K562 (cell line): ENCODE data around the gene RBM44. TPM values are rescaled to one million over a fixed set of nuclear protein-coding genes. Genes with fewer than 3 reads are reported as not detected.

ENCODE experiments used
- ATAC-seq: fragments of 200-7000 bp; cut with Tn5 transposase; 3 replicates; pipeline ENCODE4 v1.9.1; 2020; ENCODE audit warnings: moderate library complexity
- BruUV-seq: library from RNA; stranded (reverse); fragments of 400-500 nt; replicated peaks from 2 replicates; lab custom pipeline; 2021; lab: Mats Ljungman, UMichigan
- CTCF ChIA-PET: fragments of 300-600 bp; formaldehyde crosslinking; extraction: SDS; loops from one replicate; lab custom pipeline; 2021; ENCODE audit warnings: low intra/inter-chr PET ratio; lab: Yijun Ruan, JAX
- POLR2A ChIA-PET: fragments of 300-600, 350-650 bp; sonication (Branson Sonifier 250); formaldehyde crosslinking; extraction: SDS; loops from one replicate; lab custom pipeline; 2021; ENCODE audit warnings: antibody characterized with exemption, inconsistent platforms; lab: Yijun Ruan, JAX
- DNase-seq, 4 experiments: peaks; one replicate each; pipeline versions ENCODE4 v3.0.0 to v3.0.0-alpha.2; 2011 to 2018; ENCODE audit warnings: low spot score in 3 of 4, mixed read lengths in 3 of 4; ENCODE audit errors: extremely low read depth in 1 of 4
- FAIRE-seq: peaks from 2 replicates; lab custom pipeline; 2011; peaks lifted over from hg19 to GRCh38; lab: Jason Lieb, UNC
- H2AFZ ChIP-seq: 2 replicates; pipeline ENCODE4 v1.6.0; 2011; ENCODE audit warnings: low read depth, low read length, control low read depth, inconsistent platforms
- H3K27ac ChIP-seq: fragments of 200-600 bp; 3 replicates; pipeline ENCODE4 v1.8.0; 2011; ENCODE audit warnings: low read depth, mild to moderate bottlenecking, control low read depth, inconsistent platforms, low read length, moderate library complexity, mixed read lengths; ENCODE audit errors: extremely low read depth
- H3K27me3 ChIP-seq, 2 experiments: fragments of 300-600 bp in 1 of 2; 2 replicates in 1 of 2; 3 replicates in 1 of 2; pipeline versions ENCODE4 v1.6.0 to v1.8.0; 2011; ENCODE audit warnings: inconsistent platforms in 2 of 2, low read length in 2 of 2, mild to moderate bottlenecking in 1 of 2, mixed read lengths in 1 of 2, moderate library complexity in 1 of 2; ENCODE audit not compliant: control insufficient read depth in 2 of 2, insufficient read depth in 2 of 2
- H3K36me3 ChIP-seq: fragments of 300-600 bp; 3 replicates; pipeline ENCODE4 v1.8.0; 2011; ENCODE audit warnings: mild to moderate bottlenecking, low read length, inconsistent platforms; ENCODE audit not compliant: control insufficient read depth, insufficient read depth
- H3K4me1 ChIP-seq, 2 experiments: fragments of 200-600 bp in 1 of 2; replicated peaks in 1 of 2; 2 replicates in 1 of 2; 3 replicates in 1 of 2; pipeline versions ENCODE4 v1.5.1 to v1.8.0; 2011; ENCODE audit warnings: inconsistent platforms in 2 of 2, low read length in 2 of 2, mild to moderate bottlenecking in 1 of 2, mixed read lengths in 1 of 2, moderate library complexity in 1 of 2; ENCODE audit not compliant: control insufficient read depth in 2 of 2, insufficient read depth in 2 of 2
- H3K4me2 ChIP-seq: 2 replicates; pipeline ENCODE4 v1.6.1; 2011; ENCODE audit warnings: low read length, control low read depth, inconsistent platforms, mixed read lengths; ENCODE audit not compliant: insufficient read depth
- H3K4me3 ChIP-seq: fragments of 200-600 bp; sonication (generic), shearing (Covaris generic); 2 replicates; pipeline ENCODE4 v1.5.1; 2016; ENCODE audit warnings: control low read depth, inconsistent platforms
- H3K79me2 ChIP-seq: fragments of 200-600 bp; 3 replicates; pipeline ENCODE4 v1.8.0; 2011; ENCODE audit warnings: low read length, inconsistent platforms; ENCODE audit not compliant: control insufficient read depth, insufficient read depth
- H3K9ac ChIP-seq, 2 experiments: 2 replicates each; pipeline versions ENCODE4 v1.6.0 to v1.6.1; 2011; ENCODE audit warnings: low read depth in 2 of 2, low read length in 2 of 2, control low read depth in 1 of 2, inconsistent platforms in 1 of 2, mild to moderate bottlenecking in 1 of 2, mixed read lengths in 1 of 2; ENCODE audit not compliant: insufficient read depth in 1 of 2
- H3K9me1 ChIP-seq: one replicate; pipeline ENCODE4 v1.6.0; 2011; ENCODE audit warnings: inconsistent platforms, mild to moderate bottlenecking, low read length, moderate library complexity; ENCODE audit not compliant: control insufficient read depth, insufficient read depth
- H3K9me3 ChIP-seq: replicated peaks from 2 replicates; pipeline ENCODE4 v1.5.1; 2011; ENCODE audit warnings: low read depth, low read length, inconsistent platforms; ENCODE audit not compliant: control insufficient read depth, insufficient read depth
- H4K20me1 ChIP-seq: replicated peaks from 2 replicates; pipeline ENCODE4 v1.6.1; 2011; ENCODE audit warnings: low read length, inconsistent platforms, mixed read lengths; ENCODE audit not compliant: control insufficient read depth, insufficient read depth
- HCFC1 ChIP-seq: IDR thresholded peaks from 2 replicates; pipeline ENCODE4 v1.6.1; 2012; ENCODE audit warnings: low read depth, low read length, improper control_type of control experiment
- POLR2AphosphoS2 ChIP-seq: IDR thresholded peaks from 2 replicates; pipeline ENCODE4 v1.6.1; 2012; ENCODE audit warnings: low read length, improper control_type of control experiment
- SMAD1 ChIP-seq: fragments of 150-350 bp; IDR thresholded peaks from 2 replicates; pipeline ENCODE4 v1.6.1; 2014; ENCODE audit warnings: low read length, low read depth; ENCODE audit not compliant: partially characterized antibody
- TRIM28 ChIP-seq: fragments of 450-650 bp; IDR thresholded peaks from 2 replicates; pipeline ENCODE4 v1.6.1; 2017
- ZNF217 ChIP-seq: sonication (generic); formaldehyde crosslinking; IDR thresholded peaks from 2 replicates; pipeline ENCODE4 v1.8.0; 2022; ENCODE audit warnings: mild to moderate bottlenecking, missing genetic modification reagents
- WGBS: fragments of 100-300 bp; shearing (Covaris generic); methylation state at CpG from one replicate; pipeline ENCODE4 v1.1.6; 2016; ENCODE audit warnings: low coverage, mixed read lengths; ENCODE audit not compliant: insufficient coverage; ENCODE audit errors: missing lambda C conversion rate; 5-methylcytosine and 5-hydroxymethylcytosine counted together
- in situ Hi-C: fragments of 300-500 bp; cut with MboI; formaldehyde crosslinking; loops from 4 replicates; pipeline ENCODE4 v1.15.0; 2018; ENCODE audit warnings: inconsistent platforms, mixed read lengths
- intact Hi-C: fragments of 100-400 bp; cut with micrococcal nuclease; formaldehyde crosslinking; loops from 2 replicates; pipeline ENCODE4 v1.14.2; 2022
- polyA plus RNA-seq, 8 experiments: library from polyadenylated mRNA; depleted of rRNA in 4 of 8; stranded (reverse) in 5 of 8; unstranded in 3 of 8; fragments of >200 nt; fragmentation: Nextera tagmentation in 2 of 8; fragmentation: Illumina TruSeq in 1 of 8; extraction: Ambion mirVana in 2 of 8; extraction: Trizol in 1 of 8; gene quantifications; 2 replicates each; pipeline versions ENCODE4 v1.2.1 to v1.2.3, GENCODE V29; 2011 to 2014; ENCODE audit warnings: inconsistent platforms in 1 of 8, missing spikeins in 1 of 8
- total RNA-seq, 7 experiments: library from RNA; depleted of rRNA in 6 of 7; stranded (reverse); fragments of >200 nt in 6 of 7; fragmentation: Illumina TruSeq in 2 of 7; extraction: Trizol in 2 of 7; gene quantifications; 2 replicates each; pipeline versions ENCODE4 v1.2.1 to v1.2.3, GENCODE V29; 2011 to 2021; ENCODE audit warnings: low replicate concordance in 1 of 7

Gene RBM44
- total and polyA plus RNA-seq, 9 of the 15 experiments (the other 6 are each of a cell fraction or from before 2014, with no cell fraction given): 0.04 to 0.25 (median 0.13) TPM

- Histone ChIP-seq H2AFZ (no peak overlapping the region), H3K36me3 (no peaks in the 10 kb centered on the region), H3K27ac (no peak overlapping the region), H3K9me1 (no peaks in the 10 kb centered on the region), H3K4me3 (no peak overlapping the region), H4K20me1 (peaks cover 5% of the 10 kb centered on the region; the same call in 1 of the 2 replicates), H3K27me3 (peaks cover 15 to 83% of the 10 kb centered on the region in 2 experiments; a peak in 4 of 5 replicates), H3K79me2 (no peaks in the 10 kb centered on the region), H3K4me1 (peaks cover 0 to 13% of the 10 kb centered on the region in 2 experiments; a peak in 1 of 5 replicates), H3K4me2 (no peak overlapping the region), H3K9me3 (no peaks in the 10 kb centered on the region), H3K9ac (no peak overlapping the region)
- ChIA-PET POLR2A (no interaction called here), CTCF (no interaction called here)
- no peak for FAIRE-seq
- no TSS peak for BruUV-seq
- intact Hi-C loops: no loop called here
- in situ Hi-C loops: no loop called here
- TF ChIP-seq HCFC1: no peak
- no peak for TF ChIP-seq ZNF217 (CRISPR knock-in tag)
- no peak for TF ChIP-seq SMAD1
- no peak for TF ChIP-seq TRIM28
- no peak for DNase-seq
- 0% methylated on average over 2 of the region's 14 CpGs for WGBS
- ATAC-seq: no peak
These were observed 77.5 kb downstream of the RBM44 start for GRCh38 chr2:237876061-237876526.

GRCh38 chr2:237876532-237876931 is 78.0 kb downstream of the RBM44 start:
- ATAC-seq (no peak), FAIRE-seq (no peak), DNase-seq (no peak)
- Histone ChIP-seq H3K9me3 (no peaks in the 10 kb centered on the region), H3K9ac (no peak overlapping the region), H3K36me3 (no peaks in the 10 kb centered on the region), H2AFZ (no peak overlapping the region), H3K79me2 (no peaks in the 10 kb centered on the region), H3K4me3 (no peak overlapping the region), H3K9me1 (no peaks in the 10 kb centered on the region), H3K4me2 (no peak overlapping the region), H3K27me3 (peaks cover 11 to 82% of the 10 kb centered on the region in 2 experiments; a peak in 4 of 5 replicates), H3K27ac (no peak overlapping the region), H4K20me1 (peaks cover 5% of the 10 kb centered on the region; the same call in 1 of the 2 replicates), H3K4me1 (peaks cover 0 to 13% of the 10 kb centered on the region in 2 experiments; a peak in 1 of 5 replicates)
- intact Hi-C loops (no loop called here), in situ Hi-C loops (no loop called here)
- 3% methylated on average over 6 of the region's 12 CpGs for WGBS
- CTCF ChIA-PET: no interaction called here
- POLR2A ChIA-PET: no interaction called here
- BruUV-seq: no TSS peak
- TF ChIP-seq POLR2AphosphoS2: no peak
